ENCODE measurements around the gene TUBG1.

DNA sequence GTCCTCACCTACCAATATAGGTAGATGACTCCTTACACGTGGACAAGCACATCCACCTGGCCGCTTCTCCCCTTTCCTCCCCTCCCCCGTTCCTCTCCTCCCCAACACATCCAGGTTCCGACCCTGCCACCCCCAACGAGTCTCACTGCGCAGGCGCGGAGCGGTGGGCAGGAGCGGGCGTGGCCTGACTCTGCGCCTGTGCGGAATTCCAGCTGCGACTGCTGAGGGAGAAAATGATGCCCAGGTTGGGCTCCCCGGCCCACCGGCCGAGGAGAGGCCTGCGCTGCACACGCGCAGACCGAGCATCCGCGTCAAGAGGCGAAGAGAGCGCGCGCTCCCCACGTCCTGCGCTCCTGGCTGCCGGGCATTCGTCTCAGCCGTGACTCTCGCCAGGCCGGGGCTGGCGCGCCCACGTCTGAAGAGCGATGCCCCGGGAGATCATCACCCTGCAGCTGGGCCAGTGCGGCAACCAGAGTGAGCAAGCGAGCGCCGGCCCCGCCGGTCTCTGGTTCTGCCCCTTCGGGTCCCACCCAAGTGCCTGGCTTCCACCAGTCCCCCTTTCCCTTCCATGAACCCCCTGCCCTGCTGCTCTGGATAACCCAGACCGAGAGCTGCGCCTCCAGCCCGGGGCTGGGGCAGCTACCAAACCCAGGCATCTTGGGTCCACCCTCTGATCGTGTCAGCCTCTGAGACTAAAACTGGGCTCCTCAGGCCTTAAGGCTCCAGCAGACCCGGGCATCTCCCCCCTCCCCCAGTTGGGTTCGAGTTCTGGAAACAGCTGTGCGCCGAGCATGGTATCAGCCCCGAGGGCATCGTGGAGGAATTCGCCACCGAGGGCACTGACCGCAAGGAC is 49.8 kb downstream of the TUBG1 start, which contains the start of gene TUBG2:
- peak; percentile 94 for TF ChIP-seq POLR2A (IDR thresholded peaks at IDR 0.05; ENCODE audit: borderline replicate concordance, extremely low read depth, insufficient read depth, insufficient read length)
- TF ChIP-seq, protein P1, sequence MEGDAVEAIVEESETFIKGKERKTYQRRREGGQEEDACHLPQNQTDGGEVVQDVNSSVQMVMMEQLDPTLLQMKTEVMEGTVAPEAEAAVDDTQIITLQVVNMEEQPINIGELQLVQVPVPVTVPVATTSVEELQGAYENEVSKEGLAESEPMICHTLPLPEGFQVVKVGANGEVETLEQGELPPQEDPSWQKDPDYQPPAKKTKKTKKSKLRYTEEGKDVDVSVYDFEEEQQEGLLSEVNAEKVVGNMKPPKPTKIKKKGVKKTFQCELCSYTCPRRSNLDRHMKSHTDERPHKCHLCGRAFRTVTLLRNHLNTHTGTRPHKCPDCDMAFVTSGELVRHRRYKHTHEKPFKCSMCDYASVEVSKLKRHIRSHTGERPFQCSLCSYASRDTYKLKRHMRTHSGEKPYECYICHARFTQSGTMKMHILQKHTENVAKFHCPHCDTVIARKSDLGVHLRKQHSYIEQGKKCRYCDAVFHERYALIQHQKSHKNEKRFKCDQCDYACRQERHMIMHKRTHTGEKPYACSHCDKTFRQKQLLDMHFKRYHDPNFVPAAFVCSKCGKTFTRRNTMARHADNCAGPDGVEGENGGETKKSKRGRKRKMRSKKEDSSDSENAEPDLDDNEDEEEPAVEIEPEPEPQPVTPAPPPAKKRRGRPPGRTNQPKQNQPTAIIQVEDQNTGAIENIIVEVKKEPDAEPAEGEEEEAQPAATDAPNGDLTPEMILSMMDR (IDR thresholded peaks at IDR 0.05 in 2 of 3, conservative IDR thresholded peaks at IDR 0.05 in 1 of 3; ENCODE audit: borderline replicate concordance in 1 of 3, insufficient read depth in 1 of 3, low read depth in 2 of 3, low read length in 2 of 3) = no peak
- TF ChIP-seq TCF7L2 (IDR thresholded peaks at IDR 0.05; ENCODE audit: borderline replicate concordance, extremely low read depth, insufficient read depth, insufficient read length) = no peak
- TF ChIP-seq CEBPB (IDR thresholded peaks at IDR 0.05; ENCODE audit: low read depth) = no peak
- no peak for TF ChIP-seq EGR1 (IDR thresholded peaks at IDR 0.05; ENCODE audit: low read depth)
- TF ChIP-seq EZH2 (IDR thresholded peaks at IDR 0.05) = no peak
- TF ChIP-seq ELF1 (IDR thresholded peaks at IDR 0.05; ENCODE audit: borderline replicate concordance, low read depth) = no peak
- TF ChIP-seq JUND (IDR thresholded peaks at IDR 0.05) = no peak
- TF ChIP-seq EZH2phosphoT487 (IDR thresholded peaks at IDR 0.05; ENCODE audit: borderline replicate concordance) = no peak
- peak; percentile 74; the same call in 1 of the 2 replicates for TF ChIP-seq ZFX (IDR thresholded peaks at IDR 0.05)
- TF ChIP-seq, protein P2, sequence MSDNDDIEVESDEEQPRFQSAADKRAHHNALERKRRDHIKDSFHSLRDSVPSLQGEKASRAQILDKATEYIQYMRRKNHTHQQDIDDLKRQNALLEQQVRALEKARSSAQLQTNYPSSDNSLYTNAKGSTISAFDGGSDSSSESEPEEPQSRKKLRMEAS (IDR thresholded peaks at IDR 0.05) = 0 out of 2 replicates have a peak, but pooled peaks have one; percentile 19
